GM12875 (cell line): ENCODE results near the gene SMURF1.

Experiments
- H3K4me3 ChIP-seq: one replicate; pipeline ENCODE4 v1.5.1; 2011; ENCODE audit warnings: low read depth, low read length, control low read depth
- TF ChIP-seq, protein P1 (sequence below): IDR thresholded peaks from 2 replicates; pipeline ENCODE4 v1.5.1; 2011; ENCODE audit warnings: low read depth, mild to moderate bottlenecking, control low read depth, inconsistent platforms, low read length, moderate library complexity, borderline replicate concordance; ENCODE audit not compliant: insufficient read depth

SMURF1 gene

DNA sequence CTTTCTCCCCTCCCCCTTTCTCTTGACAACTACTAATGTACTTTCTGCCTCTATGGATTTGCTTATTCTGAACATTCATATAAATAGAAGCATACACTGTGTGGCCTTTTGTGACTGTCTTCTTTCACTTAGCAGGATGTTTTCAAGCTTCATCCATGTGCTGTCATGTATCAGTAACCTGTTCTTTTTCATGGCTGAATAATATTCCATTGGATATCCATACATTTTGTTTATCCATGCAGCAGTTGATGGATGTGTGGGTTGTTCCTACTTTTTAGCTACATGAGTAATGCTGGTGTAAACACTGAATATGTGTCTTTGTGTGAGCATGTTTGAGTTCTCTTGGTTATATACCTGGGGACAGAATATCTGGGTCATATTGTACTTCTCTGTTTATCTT, 158.0 kb downstream of the SMURF1 start:
- TF ChIP-seq, protein P1, sequence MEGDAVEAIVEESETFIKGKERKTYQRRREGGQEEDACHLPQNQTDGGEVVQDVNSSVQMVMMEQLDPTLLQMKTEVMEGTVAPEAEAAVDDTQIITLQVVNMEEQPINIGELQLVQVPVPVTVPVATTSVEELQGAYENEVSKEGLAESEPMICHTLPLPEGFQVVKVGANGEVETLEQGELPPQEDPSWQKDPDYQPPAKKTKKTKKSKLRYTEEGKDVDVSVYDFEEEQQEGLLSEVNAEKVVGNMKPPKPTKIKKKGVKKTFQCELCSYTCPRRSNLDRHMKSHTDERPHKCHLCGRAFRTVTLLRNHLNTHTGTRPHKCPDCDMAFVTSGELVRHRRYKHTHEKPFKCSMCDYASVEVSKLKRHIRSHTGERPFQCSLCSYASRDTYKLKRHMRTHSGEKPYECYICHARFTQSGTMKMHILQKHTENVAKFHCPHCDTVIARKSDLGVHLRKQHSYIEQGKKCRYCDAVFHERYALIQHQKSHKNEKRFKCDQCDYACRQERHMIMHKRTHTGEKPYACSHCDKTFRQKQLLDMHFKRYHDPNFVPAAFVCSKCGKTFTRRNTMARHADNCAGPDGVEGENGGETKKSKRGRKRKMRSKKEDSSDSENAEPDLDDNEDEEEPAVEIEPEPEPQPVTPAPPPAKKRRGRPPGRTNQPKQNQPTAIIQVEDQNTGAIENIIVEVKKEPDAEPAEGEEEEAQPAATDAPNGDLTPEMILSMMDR = no peak
- no peak overlapping the region for H3K4me3 ChIP-seq

DNA sequence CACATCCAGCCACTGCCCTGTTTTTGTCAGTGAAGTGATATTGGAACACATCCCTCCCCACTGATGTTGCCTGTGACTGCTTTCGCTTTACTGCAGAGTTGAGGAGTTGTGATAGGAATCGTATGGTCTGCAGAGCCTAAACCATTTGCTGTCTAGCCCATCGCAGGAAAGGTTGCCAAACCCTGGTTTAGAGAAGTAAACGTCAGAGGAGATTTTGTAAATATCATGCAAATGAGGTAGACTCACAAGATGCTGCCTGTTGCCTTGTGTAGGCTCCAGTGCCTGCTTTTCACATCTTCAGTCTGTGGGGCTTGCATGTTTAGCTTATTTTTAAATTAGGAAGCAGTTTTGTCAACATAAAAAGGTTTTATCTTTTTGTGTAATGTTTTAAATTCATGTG, 158.5 kb downstream of the SMURF1 start:
- no peak overlapping the region for H3K4me3 ChIP-seq
- TF ChIP-seq, protein P1 = no peak

DNA sequence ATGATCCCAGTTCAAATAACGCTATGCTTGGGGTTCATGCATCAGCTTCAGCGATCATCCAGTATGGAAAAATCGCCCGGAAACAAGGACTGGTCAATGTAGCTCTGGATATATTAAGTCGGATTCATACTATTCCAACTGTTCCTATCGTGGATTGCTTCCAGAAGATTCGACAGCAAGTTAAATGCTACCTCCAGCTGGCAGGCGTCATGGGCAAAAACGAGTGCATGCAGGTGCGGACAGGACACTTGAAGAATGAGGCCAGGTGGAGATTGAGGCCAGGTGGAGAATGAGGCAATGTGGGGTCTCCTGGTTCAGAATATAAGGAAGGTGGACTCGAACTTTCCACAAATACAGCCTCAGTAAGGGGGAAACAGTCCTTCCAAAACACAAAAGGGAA, 159.8 kb downstream of the SMURF1 start:
- H3K4me3 ChIP-seq = no peak overlapping the region
- TF ChIP-seq, protein P1 = no peak

DNA sequence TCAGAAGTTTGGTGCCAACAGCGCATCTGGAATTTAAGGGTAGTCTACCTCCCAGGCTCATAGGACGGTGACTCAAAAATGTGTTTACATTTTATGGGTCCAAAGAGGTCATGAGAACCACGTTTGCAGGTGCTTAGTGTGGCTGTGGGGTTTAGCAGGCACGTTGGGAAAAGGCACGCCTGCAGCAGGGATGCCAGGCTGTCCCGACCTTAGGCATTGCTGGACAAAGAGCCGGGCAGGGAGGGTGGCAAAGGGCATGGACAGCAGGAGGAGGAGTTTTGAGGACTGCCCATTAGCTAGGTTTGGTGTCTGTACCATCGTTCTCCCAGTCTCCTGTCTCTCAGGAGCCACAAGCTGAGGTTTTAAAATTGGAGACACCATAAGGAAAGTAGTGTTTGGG, 161.2 kb downstream of the SMURF1 start:
- no peak overlapping the region for H3K4me3 ChIP-seq
- TF ChIP-seq, protein P1 = no peak

DNA sequence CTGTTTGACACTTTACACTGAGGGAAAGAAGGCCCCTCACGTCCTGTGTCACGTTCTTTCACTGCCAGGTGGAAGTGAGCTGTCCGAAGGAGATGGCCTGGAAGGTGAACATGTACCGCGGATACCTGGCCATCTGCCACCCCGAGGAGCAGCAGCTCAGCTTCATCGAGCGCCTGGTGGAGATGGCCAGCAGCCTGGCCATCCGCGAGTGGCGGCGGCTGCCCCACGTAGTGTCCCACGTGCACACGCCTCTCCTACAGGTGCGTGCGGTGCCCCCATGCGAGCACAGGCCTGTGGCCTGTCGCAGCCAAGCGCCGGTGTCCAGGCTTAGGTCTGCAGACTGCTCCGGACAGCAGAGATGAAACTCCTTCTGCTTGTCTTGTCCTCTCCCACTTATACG, 162.2 kb downstream of the SMURF1 start:
- no peak overlapping the region for H3K4me3 ChIP-seq
- TF ChIP-seq, protein P1 = no peak

DNA sequence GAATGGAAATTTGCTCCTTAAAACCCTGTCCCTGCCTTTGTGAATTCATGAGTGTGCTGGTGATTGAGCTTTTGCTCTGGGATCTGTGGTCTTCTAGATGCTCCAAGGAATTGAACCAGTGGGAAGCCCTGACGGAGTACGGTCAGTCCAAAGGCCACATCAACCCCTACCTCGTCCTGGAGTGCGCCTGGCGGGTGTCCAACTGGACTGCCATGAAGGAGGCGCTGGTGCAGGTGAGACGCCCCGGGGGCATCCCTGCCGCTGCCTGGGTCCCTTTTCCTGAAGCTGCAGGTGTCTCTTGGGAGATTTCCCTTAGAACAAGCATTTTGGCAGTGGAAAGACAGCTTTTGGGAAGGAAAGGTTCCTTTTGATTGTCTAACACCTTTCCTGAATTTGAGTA, 165.2 kb downstream of the SMURF1 start:
- TF ChIP-seq, protein P1 = no peak
- no peak overlapping the region for H3K4me3 ChIP-seq
